HepG2 (cell line): ENCODE measurements around the gene CAMSAP2.

ENCODE experiments used
- ZNF883 ChIP-seq: sonication (generic); formaldehyde crosslinking; IDR thresholded peaks from 2 replicates; pipeline ENCODE4 v1.5.1; 2020; ENCODE audit warnings: mild to moderate bottlenecking, missing genetic modification reagents; ENCODE audit errors: not compliant biosample characterization
- TF ChIP-seq, protein P1 (sequence below): IDR thresholded peaks from 2 replicates; pipeline ENCODE4 v1.6.1; 2016; ENCODE audit warnings: low read depth, missing genetic modification reagents, missing compliant biosample characterization

DNA sequence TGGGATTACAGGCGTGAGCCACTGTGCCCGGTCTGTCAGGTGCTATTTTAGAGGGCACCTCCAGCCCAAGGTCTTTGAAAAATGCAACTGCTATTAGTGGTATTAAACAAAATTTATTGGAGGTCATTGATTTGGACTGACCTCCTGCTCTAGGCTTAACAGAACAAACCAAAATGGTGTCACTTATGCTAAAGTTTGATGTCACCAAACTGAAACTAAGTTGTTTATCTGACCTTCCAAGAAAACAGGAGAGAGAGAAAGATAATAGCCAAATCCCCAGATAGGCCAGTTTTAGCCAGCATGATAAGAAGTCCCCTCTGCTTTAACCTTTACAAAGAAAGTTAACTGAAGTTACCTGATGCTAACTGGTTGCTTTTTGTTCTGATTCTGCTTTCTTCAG lies 147.9 kb downstream of the CAMSAP2 start:
- no peak for TF ChIP-seq ZNF883 (CRISPR knock-in tag)
- TF ChIP-seq, protein P1, sequence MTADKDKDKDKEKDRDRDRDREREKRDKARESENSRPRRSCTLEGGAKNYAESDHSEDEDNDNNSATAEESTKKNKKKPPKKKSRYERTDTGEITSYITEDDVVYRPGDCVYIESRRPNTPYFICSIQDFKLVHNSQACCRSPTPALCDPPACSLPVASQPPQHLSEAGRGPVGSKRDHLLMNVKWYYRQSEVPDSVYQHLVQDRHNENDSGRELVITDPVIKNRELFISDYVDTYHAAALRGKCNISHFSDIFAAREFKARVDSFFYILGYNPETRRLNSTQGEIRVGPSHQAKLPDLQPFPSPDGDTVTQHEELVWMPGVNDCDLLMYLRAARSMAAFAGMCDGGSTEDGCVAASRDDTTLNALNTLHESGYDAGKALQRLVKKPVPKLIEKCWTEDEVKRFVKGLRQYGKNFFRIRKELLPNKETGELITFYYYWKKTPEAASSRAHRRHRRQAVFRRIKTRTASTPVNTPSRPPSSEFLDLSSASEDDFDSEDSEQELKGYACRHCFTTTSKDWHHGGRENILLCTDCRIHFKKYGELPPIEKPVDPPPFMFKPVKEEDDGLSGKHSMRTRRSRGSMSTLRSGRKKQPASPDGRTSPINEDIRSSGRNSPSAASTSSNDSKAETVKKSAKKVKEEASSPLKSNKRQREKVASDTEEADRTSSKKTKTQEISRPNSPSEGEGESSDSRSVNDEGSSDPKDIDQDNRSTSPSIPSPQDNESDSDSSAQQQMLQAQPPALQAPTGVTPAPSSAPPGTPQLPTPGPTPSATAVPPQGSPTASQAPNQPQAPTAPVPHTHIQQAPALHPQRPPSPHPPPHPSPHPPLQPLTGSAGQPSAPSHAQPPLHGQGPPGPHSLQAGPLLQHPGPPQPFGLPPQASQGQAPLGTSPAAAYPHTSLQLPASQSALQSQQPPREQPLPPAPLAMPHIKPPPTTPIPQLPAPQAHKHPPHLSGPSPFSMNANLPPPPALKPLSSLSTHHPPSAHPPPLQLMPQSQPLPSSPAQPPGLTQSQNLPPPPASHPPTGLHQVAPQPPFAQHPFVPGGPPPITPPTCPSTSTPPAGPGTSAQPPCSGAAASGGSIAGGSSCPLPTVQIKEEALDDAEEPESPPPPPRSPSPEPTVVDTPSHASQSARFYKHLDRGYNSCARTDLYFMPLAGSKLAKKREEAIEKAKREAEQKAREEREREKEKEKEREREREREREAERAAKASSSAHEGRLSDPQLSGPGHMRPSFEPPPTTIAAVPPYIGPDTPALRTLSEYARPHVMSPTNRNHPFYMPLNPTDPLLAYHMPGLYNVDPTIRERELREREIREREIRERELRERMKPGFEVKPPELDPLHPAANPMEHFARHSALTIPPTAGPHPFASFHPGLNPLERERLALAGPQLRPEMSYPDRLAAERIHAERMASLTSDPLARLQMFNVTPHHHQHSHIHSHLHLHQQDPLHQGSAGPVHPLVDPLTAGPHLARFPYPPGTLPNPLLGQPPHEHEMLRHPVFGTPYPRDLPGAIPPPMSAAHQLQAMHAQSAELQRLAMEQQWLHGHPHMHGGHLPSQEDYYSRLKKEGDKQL (CRISPR knock-in tag): no peak
